H1 (cell line): ENCODE data around the gene TMEM178B. TPM values are rescaled to one million over a fixed set of nuclear protein-coding genes. Genes with fewer than 3 reads are reported as not detected.

ENCODE experiments used
- SIRT6 ChIP-seq: IDR thresholded peaks from one replicate; pipeline ENCODE4 v1.7.1; 2012; ENCODE audit warnings: low read length, inconsistent platforms
- polyA plus RNA-seq, 7 experiments: library from polyadenylated mRNA; depleted of rRNA in 3 of 7; stranded (reverse) in 5 of 7; unstranded in 2 of 7; fragments of >200 nt in 5 of 7; fragments of 200-250 nt in 2 of 7; gene quantifications; 1 replicate in 5 of 7; 2 replicates in 1 of 7; 4 replicates in 1 of 7; pipeline versions ENCODE4 v1.2.1 to v1.2.3, GENCODE V29; 2011 to 2013; ENCODE audit warnings: missing spikeins in 2 of 7, mixed read lengths in 2 of 7
- total RNA-seq: library from RNA; stranded (reverse); fragmentation: NEBNext Ultra II Directional; extraction: Animal tissue kit (Norgen Biotek cat#: 25700); gene quantifications from 2 replicates; pipeline ENCODE4 v1.2.1, GENCODE V29; 2021

Gene TMEM178B
- total and polyA plus RNA-seq, 2 of the 8 experiments (the other 6 are each of a cell fraction or from before 2014, with no cell fraction given), result 5.3 to 18.1 TPM

- no peak for TF ChIP-seq SIRT6
Observed at GRCh38 chr7:141460781-141461715, 387.2 kb downstream of the TMEM178B start (continued).
